ENCODE data around the gene PLLP.

DNA sequence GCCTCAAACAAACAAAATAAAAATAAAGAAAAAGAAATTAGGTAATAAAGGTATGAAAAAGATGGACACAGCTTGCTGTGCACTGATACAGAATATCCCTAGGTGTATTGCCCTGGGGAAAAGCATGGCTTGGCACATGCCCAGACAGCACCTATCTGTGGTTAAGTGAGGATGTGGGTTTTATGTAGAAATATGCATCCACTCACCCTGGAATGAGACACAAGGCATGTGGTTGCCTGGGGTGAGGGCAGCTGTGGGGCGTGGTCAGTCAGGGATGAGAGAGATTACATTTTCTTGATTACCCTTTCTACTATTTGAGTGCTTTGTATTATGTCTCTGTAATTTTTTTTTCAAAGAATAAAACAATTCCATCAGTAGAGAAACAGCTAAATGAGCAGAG lies 6.9 kb downstream of the PLLP start:
- TF ChIP-seq POLR2A (IDR thresholded peaks at IDR 0.05) (no peak), POLR2AphosphoS5 (IDR thresholded peaks at IDR 0.05) (no peak), EP300 (IDR thresholded peaks at IDR 0.05) (no peak)
- TF ChIP-seq, protein P1, sequence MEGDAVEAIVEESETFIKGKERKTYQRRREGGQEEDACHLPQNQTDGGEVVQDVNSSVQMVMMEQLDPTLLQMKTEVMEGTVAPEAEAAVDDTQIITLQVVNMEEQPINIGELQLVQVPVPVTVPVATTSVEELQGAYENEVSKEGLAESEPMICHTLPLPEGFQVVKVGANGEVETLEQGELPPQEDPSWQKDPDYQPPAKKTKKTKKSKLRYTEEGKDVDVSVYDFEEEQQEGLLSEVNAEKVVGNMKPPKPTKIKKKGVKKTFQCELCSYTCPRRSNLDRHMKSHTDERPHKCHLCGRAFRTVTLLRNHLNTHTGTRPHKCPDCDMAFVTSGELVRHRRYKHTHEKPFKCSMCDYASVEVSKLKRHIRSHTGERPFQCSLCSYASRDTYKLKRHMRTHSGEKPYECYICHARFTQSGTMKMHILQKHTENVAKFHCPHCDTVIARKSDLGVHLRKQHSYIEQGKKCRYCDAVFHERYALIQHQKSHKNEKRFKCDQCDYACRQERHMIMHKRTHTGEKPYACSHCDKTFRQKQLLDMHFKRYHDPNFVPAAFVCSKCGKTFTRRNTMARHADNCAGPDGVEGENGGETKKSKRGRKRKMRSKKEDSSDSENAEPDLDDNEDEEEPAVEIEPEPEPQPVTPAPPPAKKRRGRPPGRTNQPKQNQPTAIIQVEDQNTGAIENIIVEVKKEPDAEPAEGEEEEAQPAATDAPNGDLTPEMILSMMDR (IDR thresholded peaks at IDR 0.05) = no peak
